ENCODE results near the gene TIGAR.

The TIGAR gene

DNA sequence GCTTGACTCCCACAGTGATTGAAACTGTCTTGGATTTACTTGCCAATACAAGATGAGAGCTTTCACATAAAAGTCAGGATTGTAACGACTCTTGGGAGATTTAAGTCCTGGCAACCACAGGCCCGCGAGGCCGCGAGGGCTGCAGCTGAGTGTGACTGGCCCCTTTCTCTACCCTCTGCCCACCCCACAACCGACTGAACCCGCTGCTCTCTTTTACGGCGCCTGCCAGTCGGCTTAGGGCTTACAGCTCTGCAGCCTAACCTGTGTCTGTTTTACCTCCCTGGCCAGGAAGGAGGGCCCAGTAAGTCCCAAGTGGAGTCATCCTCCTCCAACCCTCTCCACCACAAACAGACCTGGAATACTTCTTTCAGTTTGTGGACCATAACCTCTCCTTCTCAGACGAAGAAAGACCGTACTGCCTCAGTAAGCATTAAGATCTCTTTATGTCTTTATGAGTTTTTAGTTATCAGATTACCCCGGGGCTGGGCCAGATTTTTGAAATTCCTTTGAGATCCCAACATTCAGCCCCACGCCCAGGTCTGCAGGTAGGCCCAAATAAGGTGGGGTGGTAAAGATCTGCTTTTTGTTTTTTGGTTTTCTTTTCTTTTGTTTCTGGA, 12.6 kb upstream of the TIGAR start:
- DNase-seq: no peak

DNA sequence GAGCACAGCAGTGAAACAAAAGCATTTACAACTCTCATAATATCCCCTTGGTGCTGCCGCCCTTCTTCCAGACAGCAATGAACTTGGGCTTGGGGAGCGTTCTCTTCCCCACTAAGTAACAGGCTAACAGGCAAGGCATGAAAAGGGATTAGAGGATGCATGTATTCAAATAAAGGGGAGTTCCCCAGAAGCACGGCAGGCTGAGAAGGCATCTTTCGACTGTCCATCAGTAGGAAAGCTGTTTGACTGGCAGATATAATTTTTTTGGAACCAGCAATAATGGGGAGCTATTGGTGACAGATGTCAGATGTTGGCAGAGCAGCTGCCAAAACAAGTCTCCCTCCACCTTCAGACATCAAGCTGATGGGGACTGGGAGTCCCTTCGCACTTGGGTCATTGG, 9.2 kb upstream of the TIGAR start:
- no peak for DNase-seq

DNA sequence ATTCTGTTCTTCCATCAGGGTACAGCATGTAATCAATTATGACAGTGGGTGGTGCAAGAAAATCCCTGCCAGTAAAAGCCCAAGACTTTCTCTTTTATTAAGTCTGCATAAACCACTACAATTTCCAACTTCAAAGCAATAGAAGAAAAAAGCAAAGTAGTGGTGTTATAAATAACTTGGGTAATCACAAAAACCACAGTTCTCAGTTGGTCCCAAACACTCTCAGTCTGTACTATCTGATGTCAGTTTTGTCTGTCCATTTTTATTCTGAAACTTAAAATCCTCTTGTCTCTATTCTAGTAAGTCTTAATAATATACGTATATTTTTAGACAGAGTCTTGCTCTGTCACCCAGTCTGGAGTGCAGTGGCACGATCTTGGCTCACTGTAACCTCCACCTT, 8.8 kb upstream of the TIGAR start:
- DNase-seq: no peak

DNA sequence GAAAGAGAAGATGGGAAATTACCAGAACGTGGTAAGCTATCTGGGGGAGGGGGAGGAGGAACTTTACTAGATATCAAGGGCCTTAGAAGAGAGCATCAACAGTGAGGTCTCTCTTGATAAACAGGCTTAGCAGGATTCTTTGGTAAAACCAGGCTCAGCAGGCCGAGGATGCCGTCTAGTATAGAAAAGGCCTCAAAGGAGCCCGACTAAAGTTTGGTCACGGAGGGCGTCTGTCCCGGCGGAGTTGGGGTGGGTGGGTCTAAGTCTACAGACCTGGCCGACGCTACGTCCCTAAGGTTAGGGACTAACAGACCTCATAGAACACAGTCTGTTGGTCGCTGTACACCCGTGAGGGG, 538 bp upstream of the TIGAR start:
- no peak for DNase-seq

DNA sequence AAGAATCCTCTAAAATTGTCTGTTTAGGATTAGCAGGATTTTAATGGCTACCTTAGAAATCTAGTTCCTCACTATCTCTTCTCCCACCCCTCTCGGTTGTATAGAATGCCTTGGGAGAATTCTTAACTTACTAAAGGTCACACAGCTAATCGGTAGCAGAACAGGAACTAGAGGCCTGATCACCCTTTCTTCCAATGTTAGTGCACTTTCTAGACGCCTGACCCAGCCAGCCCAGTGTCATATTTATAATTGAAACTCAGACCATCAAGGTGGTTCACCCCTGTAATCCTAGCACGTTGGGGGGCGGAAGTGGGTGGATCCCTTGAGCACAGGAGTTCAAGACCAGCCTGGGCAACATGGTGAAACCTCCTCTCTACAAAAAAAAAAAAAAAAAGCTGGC, 1.7 kb downstream of the TIGAR start:
- DNase-seq: no peak

DNA sequence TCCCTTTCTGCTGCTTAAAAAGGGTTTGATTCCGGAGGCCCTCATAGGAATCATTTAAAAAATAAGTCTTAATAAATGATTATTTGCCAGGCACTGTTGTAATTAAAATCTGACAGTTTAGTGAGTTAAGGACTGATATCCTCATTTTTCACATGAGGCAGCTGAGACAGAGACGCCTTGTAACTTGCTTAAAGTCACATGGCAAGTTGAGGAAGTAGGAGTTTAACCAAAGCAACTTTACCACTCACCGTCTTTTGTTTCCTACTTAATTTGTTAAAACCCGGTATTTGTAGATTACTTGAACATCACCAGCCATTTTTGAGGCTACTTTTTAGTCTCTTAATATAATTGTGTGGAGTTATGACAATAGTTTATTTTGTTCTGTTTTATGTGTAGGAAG, 2.4 kb downstream of the TIGAR start:
- DNase-seq: no peak

DNA sequence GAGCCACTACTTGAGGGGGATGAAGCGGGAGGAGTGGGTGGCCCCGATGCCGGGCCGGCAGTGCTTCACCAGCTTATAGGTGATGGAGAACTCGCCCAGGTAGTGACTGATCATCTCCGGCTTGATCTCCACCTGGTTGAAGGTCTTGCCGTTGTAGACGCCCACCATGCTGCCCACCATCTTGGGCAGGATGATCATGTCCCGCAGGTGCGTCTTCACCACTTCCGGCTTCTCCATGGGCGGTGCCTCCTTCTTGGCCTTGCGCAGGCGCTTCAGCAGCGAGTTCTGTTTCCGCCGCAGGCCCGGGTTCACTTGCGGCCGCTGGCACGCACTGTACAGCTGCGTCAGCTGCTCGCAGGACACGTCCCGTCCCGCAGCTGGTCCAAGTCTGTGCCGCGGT, 3.4 kb downstream of the TIGAR start:
- DNase-seq: no peak

DNA sequence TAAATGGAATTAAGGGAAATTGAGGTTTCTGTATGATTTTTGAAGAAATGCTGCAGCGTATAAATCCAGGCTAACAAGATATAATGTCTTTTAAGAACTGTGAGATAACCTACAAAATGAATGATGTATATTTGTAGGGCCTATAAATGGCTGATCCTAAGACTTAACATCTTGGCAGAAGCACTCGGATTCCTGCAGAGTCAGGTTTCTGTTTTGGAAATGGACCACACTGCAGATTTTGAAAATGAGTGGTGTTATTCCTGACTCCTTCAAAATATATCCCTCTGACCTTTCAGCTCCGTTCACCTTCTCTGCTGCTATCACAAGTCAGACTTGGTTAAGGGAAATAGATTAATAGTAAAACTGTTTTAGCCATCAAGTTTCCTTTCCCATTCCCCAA, 5.0 kb downstream of the TIGAR start:
- no peak for DNase-seq

DNA sequence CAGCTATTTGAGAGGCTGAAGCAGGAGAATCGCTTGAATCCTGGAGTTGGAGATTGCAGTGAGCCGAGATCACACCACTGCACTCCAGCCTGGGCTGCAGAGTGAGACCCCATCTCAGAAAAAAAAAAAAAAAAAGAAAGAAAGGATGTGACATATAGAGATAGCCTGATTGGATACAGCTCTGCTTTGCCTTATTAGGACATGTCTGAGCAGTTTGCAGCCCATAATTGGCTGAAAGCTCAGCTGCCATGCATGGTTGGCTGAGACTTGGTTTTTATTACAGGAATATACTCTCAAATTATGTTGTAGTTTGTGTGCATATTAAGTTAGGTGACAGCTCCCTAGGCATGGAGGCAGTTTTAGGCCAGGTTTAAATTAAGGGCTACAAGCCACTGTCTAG, 6.3 kb downstream of the TIGAR start:
- DNase-seq: no peak

DNA sequence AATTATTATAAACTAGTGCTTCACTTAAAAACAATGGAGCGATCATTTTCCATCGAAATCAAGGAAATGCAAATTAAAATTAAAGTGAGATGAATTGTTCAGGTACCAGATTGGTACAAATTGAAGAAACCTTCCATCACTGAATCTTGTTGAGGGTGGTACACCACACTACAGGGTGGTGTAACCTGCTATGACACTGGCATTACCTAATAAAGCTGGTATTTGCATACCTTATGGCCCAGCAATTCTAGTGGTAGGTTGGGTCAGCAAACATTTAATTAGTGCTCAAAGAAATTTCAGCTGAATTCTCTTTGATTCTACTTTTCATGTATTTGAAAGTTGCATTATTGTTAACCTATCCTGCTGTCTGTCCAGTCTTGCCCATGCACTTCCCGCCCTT, 9.2 kb downstream of the TIGAR start:
- DNase-seq: no peak

DNA sequence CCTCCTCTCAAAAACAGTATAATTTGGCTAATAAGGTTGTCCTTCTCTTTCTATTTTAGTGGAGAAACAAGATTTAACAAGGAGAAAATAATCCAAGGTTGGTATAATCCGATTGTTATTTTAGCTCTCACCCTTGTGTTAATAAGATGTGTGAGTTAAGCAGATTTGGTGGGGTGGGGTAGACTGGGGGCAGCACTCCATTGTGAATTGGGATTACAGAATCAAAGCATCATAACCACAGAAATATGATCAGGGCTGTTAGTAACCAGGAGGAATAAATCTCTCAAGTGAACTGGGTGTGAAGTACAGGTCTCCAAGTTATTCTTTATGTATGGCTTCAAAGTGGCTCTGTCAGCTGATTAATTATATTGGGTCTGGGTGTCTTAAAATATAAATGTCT, 10.2 kb downstream of the TIGAR start:
- no peak for DNase-seq

DNA sequence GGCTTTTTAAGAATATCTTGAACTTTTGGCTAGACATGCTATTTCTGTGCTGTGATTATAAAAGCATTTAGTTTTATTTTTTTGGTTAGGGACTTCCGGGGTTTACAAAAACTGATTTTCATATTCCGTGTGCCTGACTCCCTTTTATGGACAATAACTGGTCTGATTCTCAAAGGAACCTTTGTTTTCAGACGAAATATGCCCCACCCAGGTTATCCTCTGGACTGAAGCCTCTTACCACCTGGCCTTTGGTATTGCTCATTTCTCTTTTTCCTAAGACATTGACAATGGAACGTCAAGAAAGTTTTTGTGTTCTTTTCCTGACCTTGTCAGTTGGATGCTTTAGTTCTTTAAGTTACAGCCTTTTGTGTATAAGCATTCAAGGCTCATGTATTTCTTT, 10.8 kb downstream of the TIGAR start:
- no peak for DNase-seq

DNA sequence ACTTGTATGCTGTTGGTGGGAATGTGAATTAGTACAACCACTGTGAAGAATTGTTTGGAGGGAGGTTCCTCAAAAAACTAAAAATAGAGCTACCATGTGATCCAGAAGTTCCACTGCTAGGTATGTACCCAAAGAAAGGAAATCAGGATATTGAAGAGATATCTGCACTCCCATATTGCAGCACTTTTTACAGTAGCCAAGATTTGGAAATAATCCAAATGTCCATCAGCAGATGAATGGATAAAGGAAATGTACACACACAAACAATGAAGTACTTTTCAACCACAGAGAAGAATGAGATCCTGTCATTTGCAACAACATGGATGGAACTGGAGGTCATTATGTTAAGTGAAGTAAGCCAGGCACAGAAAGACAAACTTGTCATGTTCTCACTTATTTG, 25.9 kb downstream of the TIGAR start:
- no peak for DNase-seq

DNA sequence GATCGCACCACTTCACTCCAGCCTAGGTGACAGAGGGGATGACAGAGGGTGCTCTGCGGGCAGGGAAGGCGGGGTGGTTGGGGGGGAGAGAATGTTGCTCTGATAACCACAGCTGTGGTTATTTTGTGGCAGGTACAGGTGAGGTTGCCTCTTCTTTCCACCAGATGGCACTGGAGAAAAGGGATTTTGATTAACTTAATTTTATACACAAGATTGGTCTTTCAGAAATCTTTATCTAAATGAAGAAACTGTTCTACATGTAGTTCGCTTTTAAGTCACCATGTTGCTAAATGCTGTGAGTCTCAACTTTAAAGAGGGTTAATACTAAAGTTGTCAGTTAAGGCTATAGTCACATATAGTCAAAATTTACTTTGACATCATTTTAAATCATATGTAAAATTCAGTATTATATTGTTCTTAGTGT, 32.8 kb downstream of the TIGAR start:
- peak; percentile 41 for DNase-seq

DNA sequence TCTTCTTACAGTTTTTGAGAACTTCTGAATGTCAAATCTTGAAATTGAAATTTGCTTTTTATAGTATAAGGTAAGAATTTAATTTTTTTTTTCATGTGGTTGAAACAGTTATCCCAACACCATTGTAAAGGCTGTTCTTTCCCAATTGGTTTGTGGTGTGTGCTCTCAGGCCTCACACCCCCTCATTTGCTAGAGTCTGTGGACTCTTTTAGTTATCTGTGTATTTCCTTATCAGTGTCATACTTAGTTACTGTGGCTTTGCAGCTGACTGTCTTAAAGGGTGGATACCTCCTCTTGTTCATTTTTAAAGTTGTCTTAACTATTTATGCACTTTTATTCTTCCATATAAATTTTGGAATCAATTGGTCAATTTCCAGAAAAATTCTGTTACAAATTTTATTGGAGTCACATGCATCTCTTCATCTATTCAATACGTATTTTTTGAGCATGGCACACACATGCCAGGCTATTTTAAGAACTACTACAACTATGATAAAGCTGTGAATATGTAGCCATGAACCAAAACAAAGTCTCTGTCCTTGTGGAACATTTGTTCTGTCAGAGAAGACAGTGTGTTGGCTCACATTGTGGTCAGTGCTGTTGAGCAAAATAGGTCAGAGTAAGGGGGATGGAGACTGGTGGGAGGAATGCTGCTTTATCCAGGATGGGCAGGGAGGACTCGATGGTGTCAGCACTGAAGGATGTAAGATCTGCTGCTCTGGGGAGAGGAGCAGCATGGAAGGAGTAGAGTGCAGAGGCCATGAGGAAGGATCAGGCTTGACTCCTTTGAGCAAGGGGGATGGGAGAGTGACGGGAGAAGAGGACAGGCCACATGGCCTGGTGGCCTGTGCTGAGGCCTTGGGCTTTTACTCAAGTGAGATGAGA, 34.4 kb downstream of the TIGAR start:
- no peak for DNase-seq

DNA sequence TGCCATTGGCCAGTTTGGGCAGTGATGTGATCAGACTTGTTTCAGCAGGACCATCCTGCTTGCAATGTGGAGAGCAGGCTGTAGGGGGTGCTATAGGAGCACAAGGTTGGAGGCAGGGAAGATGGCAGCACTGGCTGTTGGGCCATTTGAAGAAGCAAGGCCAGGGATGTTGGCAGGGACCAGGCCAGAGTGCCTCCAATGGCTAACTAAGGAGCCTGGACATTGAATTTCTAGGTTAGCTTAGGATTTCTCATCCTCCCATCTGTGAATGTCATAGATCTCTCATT, 35.0 kb downstream of the TIGAR start:
- DNase-seq: peak; percentile 55

DNA sequence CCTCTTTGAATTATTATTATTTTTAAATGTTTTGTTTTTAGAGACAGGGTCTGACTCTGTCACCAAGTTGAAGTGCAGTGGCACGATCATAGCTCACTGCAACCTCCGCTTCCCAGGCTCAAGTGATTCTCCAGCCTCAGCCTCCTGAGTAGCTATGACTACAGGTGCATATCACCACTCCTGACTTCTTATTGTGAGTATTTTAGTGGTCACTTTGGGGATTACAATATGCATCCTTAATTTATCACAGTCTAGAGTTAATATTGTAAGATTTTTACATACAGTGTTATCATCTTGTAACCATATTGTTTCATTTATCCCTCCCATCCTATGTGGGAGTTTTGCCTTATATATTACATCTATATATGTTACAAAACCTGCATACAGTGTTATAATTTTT, 45.1 kb downstream of the TIGAR start:
- no peak for DNase-seq

DNA sequence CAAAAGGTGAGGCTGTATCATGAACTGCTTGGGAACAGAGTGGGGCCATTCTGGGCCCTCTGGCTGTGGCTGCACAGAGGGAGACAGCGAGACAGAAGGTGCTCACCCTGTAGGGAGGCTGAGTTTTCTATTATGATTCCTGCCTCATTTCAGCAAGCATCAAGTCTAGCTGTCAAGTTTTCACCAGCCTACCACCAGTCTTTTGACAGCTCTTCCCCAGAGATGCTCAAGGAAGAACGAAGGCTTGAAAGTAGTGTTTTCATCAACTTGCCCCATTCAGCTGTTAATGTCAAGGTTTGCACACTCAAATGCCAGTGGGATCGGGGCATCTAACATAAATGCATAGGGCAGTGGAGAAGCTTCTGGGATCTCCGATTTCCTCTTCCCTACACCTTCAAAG, 48.5 kb downstream of the TIGAR start:
- DNase-seq: no peak

DNA sequence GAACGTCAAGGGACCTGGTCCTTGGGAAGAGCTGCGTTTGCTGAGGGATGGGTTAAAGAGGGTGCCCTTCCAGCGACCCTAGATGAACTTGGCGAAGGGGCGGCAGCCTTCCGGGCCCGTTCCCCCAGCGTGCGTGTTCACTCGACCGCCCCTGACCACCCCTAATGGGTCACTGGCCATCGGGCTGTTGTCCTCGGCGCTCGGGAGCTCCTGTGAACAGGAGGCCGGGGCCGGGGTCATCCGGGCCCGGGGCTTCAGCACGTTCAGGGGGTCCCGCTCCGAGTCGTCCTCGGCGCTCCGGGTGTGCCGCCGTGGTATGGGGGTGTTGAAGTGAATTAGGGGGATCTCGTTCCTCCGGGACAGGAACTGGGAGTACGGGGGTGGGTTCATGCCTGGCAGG, 49.3 kb downstream of the TIGAR start:
- DNase-seq: no peak

DNA sequence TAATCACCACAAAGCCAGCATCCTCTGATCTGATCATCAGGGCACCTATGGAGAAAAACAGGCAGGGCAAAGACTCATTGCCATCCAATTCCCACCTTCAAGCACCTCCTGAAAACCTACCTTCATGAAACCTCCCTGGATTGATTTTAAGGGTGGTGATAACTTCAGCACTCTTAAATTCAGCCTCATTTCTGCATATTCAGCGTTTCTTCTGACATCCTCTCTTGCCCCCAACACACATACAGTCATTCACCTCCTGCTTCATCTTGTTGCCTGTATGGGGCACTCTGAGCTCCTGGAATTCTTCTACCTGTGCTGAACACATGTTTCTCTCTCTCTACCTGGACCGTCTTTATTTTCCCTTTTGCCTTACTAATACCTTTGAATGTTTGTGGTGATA, 51.6 kb downstream of the TIGAR start:
- no peak for DNase-seq

DNA sequence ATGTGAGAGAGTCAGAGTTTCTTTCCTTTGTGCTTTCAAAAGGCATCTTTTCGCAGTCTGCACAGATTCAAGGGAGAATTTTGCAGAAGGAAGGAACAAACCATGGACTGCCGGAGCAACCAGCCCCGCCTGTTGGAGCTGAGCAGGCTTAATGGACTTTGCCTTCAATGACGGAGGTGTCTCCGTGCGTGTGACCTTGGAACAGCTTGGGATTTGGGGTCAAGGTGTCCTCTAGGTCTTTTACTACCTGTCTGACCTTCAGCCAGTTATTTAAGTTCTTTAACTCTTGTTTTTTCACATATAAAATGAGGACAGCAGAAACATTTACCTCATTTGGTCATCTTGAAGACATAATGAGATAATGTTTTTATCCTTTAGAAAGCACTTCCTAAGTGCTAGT, 54.4 kb downstream of the TIGAR start:
- DNase-seq: no peak

DNA sequence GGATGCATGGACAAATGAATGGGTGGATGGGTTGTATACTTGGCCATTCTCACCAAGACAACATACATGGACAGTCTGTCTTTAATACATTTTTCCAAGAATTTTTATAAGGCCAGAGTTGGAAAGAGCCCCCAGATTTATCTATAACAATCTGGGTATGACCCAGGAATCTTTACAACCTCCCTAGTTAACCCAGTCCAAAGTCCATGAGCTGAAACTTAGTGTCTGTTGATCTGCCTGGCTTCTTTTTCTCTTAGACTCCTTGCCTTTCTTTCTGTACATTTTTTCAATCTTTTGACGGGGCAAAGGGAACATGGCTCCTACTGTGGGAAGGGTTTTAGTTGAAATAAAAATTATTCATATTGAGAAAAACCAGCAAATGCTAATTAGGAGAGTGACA, 57.8 kb downstream of the TIGAR start:
- no peak for DNase-seq

DNA sequence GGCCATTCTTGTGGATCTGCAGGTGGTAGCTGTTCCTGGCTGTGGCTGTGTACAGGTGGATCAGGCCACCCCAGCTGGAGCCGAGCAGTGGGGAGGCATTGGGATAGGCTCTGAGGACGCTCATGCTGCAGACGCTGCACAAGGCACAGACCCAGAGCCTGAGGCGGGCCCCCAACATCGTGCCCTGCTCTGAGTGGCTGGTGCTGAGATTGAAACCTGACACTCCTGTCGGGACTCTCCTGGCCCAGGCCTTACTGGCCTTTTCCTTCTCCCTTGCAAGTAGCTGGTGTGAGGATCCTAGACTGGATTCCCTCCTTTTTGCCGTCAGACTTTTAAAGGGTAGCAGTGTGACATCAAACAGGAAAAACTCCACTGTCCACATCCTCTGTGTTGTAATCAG, 58.4 kb downstream of the TIGAR start, which contains the start of gene FGF23:
TSS of gene FGF23 (minus strand) at position 308 of the 400 bp plus-strand sequence. CDS start at position 178, 130 bp downstream.
- no peak for DNase-seq

DNA sequence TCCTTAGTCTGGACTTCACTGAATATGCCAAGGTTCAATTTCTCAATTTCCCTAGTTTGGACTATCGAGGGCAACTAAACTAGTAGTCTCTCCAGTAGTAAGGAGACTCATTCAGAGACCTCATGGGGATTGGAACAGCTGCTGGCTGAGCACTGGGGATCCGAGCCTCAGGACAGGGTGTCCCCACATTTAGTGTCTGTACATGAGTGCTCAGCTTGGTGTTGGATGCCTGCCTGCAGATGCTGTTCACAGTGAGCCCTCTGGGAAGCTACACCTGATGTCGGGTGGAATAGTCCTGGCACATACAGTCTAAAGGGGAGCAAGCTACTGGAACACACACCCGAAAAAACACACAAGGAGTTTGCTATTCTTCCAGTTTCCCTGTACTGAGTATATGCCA, 59.3 kb downstream of the TIGAR start:
- no peak for DNase-seq

DNA sequence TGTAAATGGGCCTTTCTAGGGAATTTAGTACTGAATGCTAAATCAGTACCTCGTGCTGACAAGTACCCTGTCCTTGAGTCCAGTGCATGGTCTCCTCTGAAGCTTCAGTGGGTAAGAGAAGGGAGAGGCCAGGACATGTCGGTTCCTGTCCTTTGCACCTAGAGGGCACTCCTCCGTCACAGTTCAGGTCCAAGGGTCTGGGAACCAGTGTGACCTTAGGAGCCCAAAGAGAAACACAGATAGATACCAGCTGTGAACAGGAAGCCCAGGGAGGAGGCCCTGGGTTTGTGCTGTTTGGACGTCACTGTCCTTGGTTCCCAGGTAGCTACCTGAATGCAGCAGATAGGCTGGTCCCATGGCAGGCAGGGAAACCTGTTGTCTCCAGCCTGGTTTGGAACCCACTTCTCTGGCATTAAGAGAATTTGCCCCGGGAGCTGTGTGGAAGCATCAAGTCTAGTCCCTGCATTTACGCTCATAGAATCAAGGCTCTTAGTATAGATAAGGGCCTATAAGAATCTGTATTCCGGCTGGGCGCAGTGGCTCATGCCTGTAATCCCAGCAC, 62.4 kb downstream of the TIGAR start:
- DNase-seq: no peak
